ENCODE measurements around the gene STK17B.
"Not testable (repeated sequence)": the region's sequence is repeated elsewhere in the genome, so short reads cannot be mapped to it uniquely, and the experiment has no call there.

Gene STK17B

DNA sequence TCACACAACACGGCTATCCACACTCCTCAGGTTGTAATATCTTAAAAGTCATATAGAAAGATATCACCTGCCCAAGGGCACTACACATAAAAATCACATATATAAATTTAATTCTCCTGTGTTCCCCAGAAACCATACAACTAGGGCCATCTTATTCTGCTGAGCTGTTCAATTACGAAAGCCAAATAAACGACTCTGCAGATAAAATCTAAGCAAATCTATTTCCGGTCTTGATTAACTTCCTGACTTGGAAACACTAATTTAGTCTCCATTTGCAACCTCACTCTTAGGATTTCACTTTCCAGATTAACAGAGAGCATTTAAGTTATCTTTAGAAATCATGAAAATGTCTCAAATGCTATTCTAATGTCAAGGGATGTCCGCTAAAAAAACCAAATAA is 23.9 kb upstream of the STK17B start:
- TF ChIP-seq, protein P1, sequence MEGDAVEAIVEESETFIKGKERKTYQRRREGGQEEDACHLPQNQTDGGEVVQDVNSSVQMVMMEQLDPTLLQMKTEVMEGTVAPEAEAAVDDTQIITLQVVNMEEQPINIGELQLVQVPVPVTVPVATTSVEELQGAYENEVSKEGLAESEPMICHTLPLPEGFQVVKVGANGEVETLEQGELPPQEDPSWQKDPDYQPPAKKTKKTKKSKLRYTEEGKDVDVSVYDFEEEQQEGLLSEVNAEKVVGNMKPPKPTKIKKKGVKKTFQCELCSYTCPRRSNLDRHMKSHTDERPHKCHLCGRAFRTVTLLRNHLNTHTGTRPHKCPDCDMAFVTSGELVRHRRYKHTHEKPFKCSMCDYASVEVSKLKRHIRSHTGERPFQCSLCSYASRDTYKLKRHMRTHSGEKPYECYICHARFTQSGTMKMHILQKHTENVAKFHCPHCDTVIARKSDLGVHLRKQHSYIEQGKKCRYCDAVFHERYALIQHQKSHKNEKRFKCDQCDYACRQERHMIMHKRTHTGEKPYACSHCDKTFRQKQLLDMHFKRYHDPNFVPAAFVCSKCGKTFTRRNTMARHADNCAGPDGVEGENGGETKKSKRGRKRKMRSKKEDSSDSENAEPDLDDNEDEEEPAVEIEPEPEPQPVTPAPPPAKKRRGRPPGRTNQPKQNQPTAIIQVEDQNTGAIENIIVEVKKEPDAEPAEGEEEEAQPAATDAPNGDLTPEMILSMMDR (IDR thresholded peaks at IDR 0.05; ENCODE audit: low read depth, low read length, poor library complexity, severe bottlenecking) = no peak
- TF ChIP-seq EZH2phosphoT487 (IDR thresholded peaks at IDR 0.05; ENCODE audit: borderline replicate concordance, low read length) = no peak
- no peaks in the 10 kb centered on the region for H3K9me3 ChIP-seq (ENCODE audit: control insufficient read depth, insufficient read depth, low read length)
- peak overlapping the region; percentile 52 for H3K4me3 ChIP-seq (ENCODE audit: low read length)
- peak overlapping the region; percentile 53 for H3K4me2 ChIP-seq (ENCODE audit: low read length)
- H3K27ac ChIP-seq (ENCODE audit: low read depth, low read length) = peak overlapping the region; percentile 44
- H3K79me2 ChIP-seq (ENCODE audit: control insufficient read depth, low read length) = peaks cover 4% of the 10 kb centered on the region; the same call in 1 of the 2 replicates
- H3K36me3 ChIP-seq (ENCODE audit: control insufficient read depth, low read length) = no peaks in the 10 kb centered on the region
- no peaks in the 10 kb centered on the region for H4K20me1 ChIP-seq (ENCODE audit: control insufficient read depth, insufficient read depth, low read depth, low read length)
- peaks cover 12% of the 10 kb centered on the region for H3F3A ChIP-seq (ENCODE audit: control insufficient read depth, insufficient read depth)
- no peaks in the 10 kb centered on the region for H3K27me3 ChIP-seq (ENCODE audit: control insufficient read depth, low read length)
- no peaks in the 10 kb centered on the region for H3K9me2 ChIP-seq (replicated peaks; ENCODE audit: control insufficient read depth, low read length)
- H3K4me1 ChIP-seq (ENCODE audit: control insufficient read depth, low read length) = peaks cover 46% of the 10 kb centered on the region

DNA sequence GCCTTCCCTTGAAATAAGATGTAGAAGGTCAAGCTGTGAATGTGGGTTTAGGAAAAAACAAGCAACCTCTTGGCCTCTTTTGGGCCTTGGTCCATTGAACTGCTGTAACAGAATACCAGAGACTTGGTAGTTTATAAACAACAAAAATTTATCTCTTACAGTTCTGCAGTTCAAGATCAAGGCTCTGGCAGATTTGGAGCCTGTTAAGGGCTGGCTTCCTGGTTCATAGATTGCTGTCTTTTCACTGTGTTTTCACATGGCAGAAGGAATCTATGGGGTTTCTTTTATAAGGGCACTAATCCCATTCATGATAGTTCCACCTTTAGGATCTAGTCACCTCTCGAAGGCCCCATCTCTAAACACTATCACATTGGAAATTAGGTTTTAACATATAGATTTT is 20.2 kb upstream of the STK17B start:
- H3F3A ChIP-seq (ENCODE audit: control insufficient read depth, insufficient read depth) = peaks cover under 1% of the 10 kb centered on the region
- H3K36me3 ChIP-seq (ENCODE audit: control insufficient read depth, low read length) = no peaks in the 10 kb centered on the region
- peaks cover 75% of the 10 kb centered on the region for H3K4me1 ChIP-seq (ENCODE audit: control insufficient read depth, low read length)
- H3K9me3 ChIP-seq (ENCODE audit: control insufficient read depth, insufficient read depth, low read length) = no peaks in the 10 kb centered on the region
- H3K27me3 ChIP-seq (ENCODE audit: control insufficient read depth, low read length) = no peaks in the 10 kb centered on the region
- no peaks in the 10 kb centered on the region for H3K9me2 ChIP-seq (replicated peaks; ENCODE audit: control insufficient read depth, low read length)
- no peak for TF ChIP-seq EZH2phosphoT487 (IDR thresholded peaks at IDR 0.05; ENCODE audit: borderline replicate concordance, low read length)
- TF ChIP-seq, protein P1 (IDR thresholded peaks at IDR 0.05; ENCODE audit: low read depth, low read length, poor library complexity, severe bottlenecking) = no peak
- no peak overlapping the region for H3K27ac ChIP-seq (ENCODE audit: low read depth, low read length)
- H3K4me3 ChIP-seq (ENCODE audit: low read length) = no peak overlapping the region
- H4K20me1 ChIP-seq (ENCODE audit: control insufficient read depth, insufficient read depth, low read depth, low read length) = no peaks in the 10 kb centered on the region
- H3K79me2 ChIP-seq (ENCODE audit: control insufficient read depth, low read length) = peaks cover 4% of the 10 kb centered on the region; the same call in 1 of the 2 replicates
- H3K4me2 ChIP-seq (ENCODE audit: low read length) = no peak overlapping the region

DNA sequence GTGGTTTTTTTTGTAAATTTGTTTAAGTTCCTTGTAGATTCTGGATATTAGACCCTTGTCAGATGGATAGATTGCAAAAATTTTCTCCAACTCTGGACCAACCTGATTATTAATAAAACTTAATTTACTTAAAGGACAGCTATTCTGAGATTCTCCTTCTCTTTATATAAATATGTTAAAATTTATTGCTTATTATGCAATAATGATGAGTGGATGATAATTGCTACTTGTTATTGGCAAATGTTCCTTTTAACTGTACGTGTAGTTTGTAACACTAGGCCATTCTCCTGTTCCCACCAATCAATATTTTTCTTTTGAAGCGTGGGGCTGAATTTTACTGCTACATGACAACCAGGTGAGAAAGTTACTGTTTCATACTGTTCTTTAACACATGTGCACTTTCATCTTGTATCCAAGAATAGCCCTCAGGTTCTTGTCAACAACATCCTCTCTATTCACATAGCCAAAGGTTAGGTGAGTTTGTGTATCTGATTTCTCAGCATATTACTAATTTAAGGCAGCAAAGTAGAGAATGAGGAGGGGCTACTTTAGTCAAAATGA is 16.6 kb upstream of the STK17B start:
- no peaks in the 10 kb centered on the region for H3K9me2 ChIP-seq (replicated peaks; ENCODE audit: control insufficient read depth, low read length)
- H3K27me3 ChIP-seq (ENCODE audit: control insufficient read depth, low read length) = no peaks in the 10 kb centered on the region
- H3F3A ChIP-seq (ENCODE audit: control insufficient read depth, insufficient read depth) = peaks cover 19% of the 10 kb centered on the region
- H3K36me3 ChIP-seq (ENCODE audit: control insufficient read depth, low read length) = no peaks in the 10 kb centered on the region
- peaks cover 76% of the 10 kb centered on the region for H3K4me1 ChIP-seq (ENCODE audit: control insufficient read depth, low read length)
- H3K79me2 ChIP-seq (ENCODE audit: control insufficient read depth, low read length) = no peaks in the 10 kb centered on the region
- no peaks in the 10 kb centered on the region for H4K20me1 ChIP-seq (ENCODE audit: control insufficient read depth, insufficient read depth, low read depth, low read length)
- peak overlapping the region; percentile 27 for H3K4me3 ChIP-seq (ENCODE audit: low read length)
- H3K27ac ChIP-seq (ENCODE audit: low read depth, low read length) = peak overlapping the region; percentile 53
- H3K4me2 ChIP-seq (ENCODE audit: low read length) = peak overlapping the region; percentile 56
- H3K9me3 ChIP-seq (ENCODE audit: control insufficient read depth, insufficient read depth, low read length) = no peaks in the 10 kb centered on the region
- TF ChIP-seq, protein P1 (IDR thresholded peaks at IDR 0.05; ENCODE audit: low read depth, low read length, poor library complexity, severe bottlenecking) = no peak
- no peak for TF ChIP-seq EZH2phosphoT487 (IDR thresholded peaks at IDR 0.05; ENCODE audit: borderline replicate concordance, low read length)

DNA sequence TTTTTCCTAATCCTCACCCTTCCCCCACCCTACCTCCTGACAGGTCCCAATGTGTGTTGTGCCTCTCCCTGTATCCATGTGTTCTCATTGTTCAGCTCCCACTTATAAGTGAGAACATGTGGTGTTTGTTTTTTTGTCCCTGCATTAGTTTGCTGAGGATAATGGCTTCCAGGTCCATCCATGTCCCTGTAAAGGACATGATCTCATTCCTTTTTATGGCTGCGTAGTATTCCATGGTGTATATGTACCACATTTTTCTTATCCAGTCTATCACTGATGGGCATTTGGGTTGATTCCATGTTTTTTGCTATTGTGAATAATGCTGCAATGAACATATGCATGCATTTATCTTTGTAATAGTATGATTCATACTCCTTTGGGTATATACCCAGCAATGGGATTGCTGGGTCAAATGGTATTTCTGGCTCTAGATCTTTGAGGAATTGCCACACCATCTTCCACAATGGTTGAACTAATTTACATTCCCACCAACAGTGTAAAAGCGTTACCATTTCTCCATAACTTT is 15.9 kb upstream of the STK17B start:
- H4K20me1 ChIP-seq (ENCODE audit: control insufficient read depth, insufficient read depth, low read depth, low read length); H3K4me2 ChIP-seq (ENCODE audit: low read length); H3K9me3 ChIP-seq (ENCODE audit: control insufficient read depth, insufficient read depth, low read length); H3K36me3 ChIP-seq (ENCODE audit: control insufficient read depth, low read length); H3K9me2 ChIP-seq (replicated peaks; ENCODE audit: control insufficient read depth, low read length); H3K4me3 ChIP-seq (ENCODE audit: low read length); H3K79me2 ChIP-seq (ENCODE audit: control insufficient read depth, low read length); H3K27me3 ChIP-seq (ENCODE audit: control insufficient read depth, low read length): not testable (repeated sequence)
- peaks cover 83% of the 10 kb centered on the region for H3K4me1 ChIP-seq (ENCODE audit: control insufficient read depth, low read length)
- peaks cover 27% of the 10 kb centered on the region for H3F3A ChIP-seq (ENCODE audit: control insufficient read depth, insufficient read depth)
- peak overlapping the region; percentile 56; the same call in 1 of the 2 replicates for H3K27ac ChIP-seq (ENCODE audit: low read depth, low read length)
